ENCODE measurements around the gene MMP23B.
A peak's percentile ranks its signal among the peaks of the same experiment; 100 is the strongest.

MMP23B gene

DNA sequence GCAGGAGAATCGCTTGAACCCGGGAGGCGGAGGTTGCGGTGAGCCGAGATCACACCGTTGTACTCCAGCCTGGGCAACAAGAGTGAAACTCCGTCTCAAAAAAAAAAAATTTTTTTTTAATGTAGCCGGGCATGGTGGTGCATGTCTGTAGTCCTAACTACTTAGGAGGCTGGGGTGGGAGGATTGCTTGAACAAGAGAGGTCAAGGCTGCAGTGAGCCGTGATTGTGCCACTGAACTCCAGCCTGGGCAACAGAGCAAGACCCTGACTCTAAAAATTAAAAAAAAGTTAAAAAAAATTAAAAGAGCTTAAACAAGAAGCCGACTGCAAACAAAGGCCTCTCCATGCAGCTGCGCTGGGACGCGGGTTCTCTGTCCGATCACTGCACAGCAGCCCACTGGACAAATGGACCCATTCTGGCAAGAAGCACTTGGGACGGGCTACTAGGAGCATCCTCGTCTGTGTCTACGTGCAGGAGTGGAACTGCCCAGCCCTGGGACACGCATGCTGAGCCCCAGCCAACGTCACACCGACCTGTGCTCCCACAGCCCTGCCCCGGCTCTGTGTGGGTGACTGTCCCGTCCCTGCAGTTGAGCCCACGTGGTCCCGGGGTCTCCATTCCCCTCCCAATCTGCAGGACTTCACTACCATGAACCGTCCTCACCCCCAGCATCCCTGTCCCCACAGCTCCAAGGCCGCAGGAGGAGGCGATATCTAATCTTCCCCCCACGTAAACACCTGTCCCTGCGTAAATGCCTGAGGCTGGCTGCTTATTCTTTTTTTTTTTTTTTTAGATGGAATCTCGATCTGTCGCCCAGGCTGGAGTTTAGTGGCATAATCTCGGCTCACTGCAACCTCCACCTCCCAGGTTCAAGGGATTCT lies 48.3 kb downstream of the MMP23B start:
- Histone ChIP-seq H3K9me3 (ENCODE audit: control insufficient read depth, low read length) (no peaks in the 10 kb centered on the region), H3K27me3 (replicated peaks; ENCODE audit: control insufficient read depth, insufficient read depth, low read length, poor library complexity, severe bottlenecking) (no peaks in the 10 kb centered on the region), H3K4me3 (ENCODE audit: insufficient read depth, low read depth, low read length, poor library complexity, severe bottlenecking) (no peak overlapping the region), H3K36me3 (ENCODE audit: control insufficient read depth, insufficient read depth, low read length) (peaks cover 13% of the 10 kb centered on the region), H3K27ac (ENCODE audit: insufficient read depth, low read length, poor library complexity, severe bottlenecking) (no peak overlapping the region), H3K4me1 (ENCODE audit: control insufficient read depth, insufficient read depth, low read length, poor library complexity, severe bottlenecking) (peaks cover 15% of the 10 kb centered on the region)
- no peak for DNase-seq

DNA sequence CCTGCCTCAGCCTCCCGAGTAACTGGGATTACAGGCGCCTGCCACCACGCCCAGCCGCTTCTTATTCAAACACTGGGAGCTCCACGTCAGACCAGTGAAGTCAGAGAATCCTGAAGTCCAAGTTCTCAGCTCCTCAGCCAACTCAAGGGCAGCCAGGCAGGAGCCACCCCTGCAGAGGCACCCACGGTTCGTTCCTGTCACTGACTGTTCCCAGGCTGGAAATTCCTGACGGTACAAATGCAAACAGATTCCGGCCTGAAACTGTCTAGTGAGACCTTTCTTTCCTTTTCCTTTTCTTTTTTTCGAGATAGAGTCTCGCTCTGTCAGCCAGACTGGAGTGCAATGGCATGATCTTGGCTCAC lies 48.9 kb downstream of the MMP23B start:
- Histone ChIP-seq H3K27me3 (replicated peaks; ENCODE audit: control insufficient read depth, insufficient read depth, low read length, poor library complexity, severe bottlenecking) (no peaks in the 10 kb centered on the region), H3K9me3 (ENCODE audit: control insufficient read depth, low read length) (no peaks in the 10 kb centered on the region), H3K36me3 (ENCODE audit: control insufficient read depth, insufficient read depth, low read length) (peaks cover 13% of the 10 kb centered on the region), H3K4me3 (ENCODE audit: insufficient read depth, low read depth, low read length, poor library complexity, severe bottlenecking) (no peak overlapping the region), H3K4me1 (ENCODE audit: control insufficient read depth, insufficient read depth, low read length, poor library complexity, severe bottlenecking) (peaks cover 15% of the 10 kb centered on the region), H3K27ac (ENCODE audit: insufficient read depth, low read length, poor library complexity, severe bottlenecking) (no peak overlapping the region)
- DNase-seq = no peak

DNA sequence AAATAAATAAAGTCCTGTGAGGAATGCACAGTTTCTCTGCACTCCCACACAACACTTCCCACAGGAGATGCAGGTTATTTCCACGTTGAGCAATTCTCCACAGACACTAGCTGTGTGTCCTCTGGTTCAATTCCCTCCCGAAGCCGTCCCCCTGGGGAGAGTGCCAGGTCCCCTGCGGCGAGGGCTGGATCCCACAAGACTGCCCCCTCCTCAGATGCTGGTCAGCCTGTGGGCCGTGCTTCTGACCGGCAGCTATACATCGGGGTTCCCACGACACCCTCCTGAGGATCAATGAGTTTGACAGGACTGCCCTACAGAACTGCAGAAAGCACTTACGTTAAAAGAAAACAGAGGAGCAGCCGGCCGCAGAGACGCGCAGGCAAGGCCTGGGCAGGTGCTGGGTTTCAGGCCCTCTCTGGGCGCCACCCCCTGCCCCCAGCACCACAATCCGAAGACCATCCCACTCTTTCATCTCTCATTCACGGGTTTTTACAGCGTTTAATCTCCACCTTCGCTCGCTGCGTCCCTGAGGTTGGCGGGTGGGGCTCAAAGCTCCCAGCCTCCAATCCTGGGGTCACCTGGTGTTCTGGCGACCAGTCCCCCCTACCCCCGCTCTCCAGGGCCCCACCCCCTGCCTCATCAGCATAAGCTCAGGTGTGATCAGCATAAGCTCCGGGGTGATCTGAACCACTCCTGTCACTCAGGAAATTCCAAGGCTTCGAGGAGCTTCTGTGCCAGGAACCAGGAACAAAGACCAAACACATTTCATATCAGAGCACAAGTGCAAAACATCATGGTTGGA lies 51.3 kb downstream of the MMP23B start:
- no peaks in the 10 kb centered on the region for H3K9me3 ChIP-seq (ENCODE audit: control insufficient read depth, low read length)
- H3K4me1 ChIP-seq (ENCODE audit: control insufficient read depth, insufficient read depth, low read length, poor library complexity, severe bottlenecking) = peaks cover 7% of the 10 kb centered on the region
- DNase-seq = no peak
- no peak overlapping the region for H3K4me3 ChIP-seq (ENCODE audit: insufficient read depth, low read depth, low read length, poor library complexity, severe bottlenecking)
- peaks cover 13% of the 10 kb centered on the region for H3K36me3 ChIP-seq (ENCODE audit: control insufficient read depth, insufficient read depth, low read length)
- no peaks in the 10 kb centered on the region for H3K27me3 ChIP-seq (replicated peaks; ENCODE audit: control insufficient read depth, insufficient read depth, low read length, poor library complexity, severe bottlenecking)
- peak overlapping the region; percentile 1 for H3K27ac ChIP-seq (ENCODE audit: insufficient read depth, low read length, poor library complexity, severe bottlenecking)
